ENCODE data around the gene KRTAP5-5. TPM values are rescaled to one million over a fixed set of nuclear protein-coding genes. Genes with fewer than 3 reads are reported as not detected.
A peak's percentile ranks its signal among the peaks of the same experiment; 100 is the strongest.

The KRTAP5-5 gene
- total and polyA plus RNA-seq, 10 of the 15 experiments (the other 5 are each of a cell fraction or from before 2014, with no cell fraction given) = not detected

- Histone ChIP-seq H3K4me3 (no peak overlapping the region), H3K9ac (ENCODE audit: control insufficient read depth, insufficient read depth, low read length) (no peak overlapping the region), H3K36me3 (ENCODE audit: control insufficient read depth in 2 of 2, insufficient read depth in 2 of 2, low read length in 1 of 2) (no peaks in the 10 kb centered on the region), H3K9me3 (replicated peaks; ENCODE audit: control insufficient read depth, insufficient read depth, low read length) (no peaks in the 10 kb centered on the region), H4K20me1 (ENCODE audit: control insufficient read depth, insufficient read depth) (no peaks in the 10 kb centered on the region), H3K27ac (ENCODE audit: control insufficient read depth, insufficient read depth) (no peak overlapping the region), H3K79me2 (ENCODE audit: control insufficient read depth, insufficient read depth, low read length) (no peaks in the 10 kb centered on the region), H3K27me3 (replicated peaks in 1 of 2; ENCODE audit: control insufficient read depth in 2 of 2, insufficient read depth in 2 of 2, low read length in 1 of 2) (peaks cover 0 to 4% of the 10 kb centered on the region in 2 experiments; a peak in 3 of 4 replicates), H3K4me1 (ENCODE audit: control insufficient read depth, insufficient read depth, low read length) (no peaks in the 10 kb centered on the region), H3K4me2 (ENCODE audit: control insufficient read depth, insufficient read depth) (no peak overlapping the region), H2AFZ (ENCODE audit: control insufficient read depth, low read depth, low read length) (no peak overlapping the region)
- peak; percentile 97 for ATAC-seq
- no peak for TF ChIP-seq YBX1 (IDR thresholded peaks at IDR 0.05)
- TF ChIP-seq, protein P1, sequence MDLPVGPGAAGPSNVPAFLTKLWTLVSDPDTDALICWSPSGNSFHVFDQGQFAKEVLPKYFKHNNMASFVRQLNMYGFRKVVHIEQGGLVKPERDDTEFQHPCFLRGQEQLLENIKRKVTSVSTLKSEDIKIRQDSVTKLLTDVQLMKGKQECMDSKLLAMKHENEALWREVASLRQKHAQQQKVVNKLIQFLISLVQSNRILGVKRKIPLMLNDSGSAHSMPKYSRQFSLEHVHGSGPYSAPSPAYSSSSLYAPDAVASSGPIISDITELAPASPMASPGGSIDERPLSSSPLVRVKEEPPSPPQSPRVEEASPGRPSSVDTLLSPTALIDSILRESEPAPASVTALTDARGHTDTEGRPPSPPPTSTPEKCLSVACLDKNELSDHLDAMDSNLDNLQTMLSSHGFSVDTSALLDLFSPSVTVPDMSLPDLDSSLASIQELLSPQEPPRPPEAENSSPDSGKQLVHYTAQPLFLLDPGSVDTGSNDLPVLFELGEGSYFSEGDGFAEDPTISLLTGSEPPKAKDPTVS (IDR thresholded peaks at IDR 0.05; ENCODE audit: low read depth, low read length) = no peak
- peak; percentile 62; the same call in 1 of the 2 replicates for TF ChIP-seq SMC3 (IDR thresholded peaks at IDR 0.05; ENCODE audit: borderline replicate concordance, low read length)
- no peak for TF ChIP-seq RCOR1 (conservative IDR thresholded peaks at IDR 0.05; ENCODE audit: low read depth, low read length)
- TF ChIP-seq YY1 (IDR thresholded peaks at IDR 0.05; ENCODE audit: low read depth, low read length) = 0 out of 2 replicates have a peak, but pooled peaks have one; percentile 30
- TF ChIP-seq, protein P2, sequence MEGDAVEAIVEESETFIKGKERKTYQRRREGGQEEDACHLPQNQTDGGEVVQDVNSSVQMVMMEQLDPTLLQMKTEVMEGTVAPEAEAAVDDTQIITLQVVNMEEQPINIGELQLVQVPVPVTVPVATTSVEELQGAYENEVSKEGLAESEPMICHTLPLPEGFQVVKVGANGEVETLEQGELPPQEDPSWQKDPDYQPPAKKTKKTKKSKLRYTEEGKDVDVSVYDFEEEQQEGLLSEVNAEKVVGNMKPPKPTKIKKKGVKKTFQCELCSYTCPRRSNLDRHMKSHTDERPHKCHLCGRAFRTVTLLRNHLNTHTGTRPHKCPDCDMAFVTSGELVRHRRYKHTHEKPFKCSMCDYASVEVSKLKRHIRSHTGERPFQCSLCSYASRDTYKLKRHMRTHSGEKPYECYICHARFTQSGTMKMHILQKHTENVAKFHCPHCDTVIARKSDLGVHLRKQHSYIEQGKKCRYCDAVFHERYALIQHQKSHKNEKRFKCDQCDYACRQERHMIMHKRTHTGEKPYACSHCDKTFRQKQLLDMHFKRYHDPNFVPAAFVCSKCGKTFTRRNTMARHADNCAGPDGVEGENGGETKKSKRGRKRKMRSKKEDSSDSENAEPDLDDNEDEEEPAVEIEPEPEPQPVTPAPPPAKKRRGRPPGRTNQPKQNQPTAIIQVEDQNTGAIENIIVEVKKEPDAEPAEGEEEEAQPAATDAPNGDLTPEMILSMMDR (IDR thresholded peaks at IDR 0.05 in 2 of 3, conservative IDR thresholded peaks at IDR 0.05 in 1 of 3; ENCODE audit: control insufficient read depth in 2 of 3, extremely low read depth in 1 of 3, insufficient read depth in 1 of 3, low read depth in 3 of 3, low read length in 3 of 3) = peak; percentile 78 to 93 (median 83)
- TF ChIP-seq RAD21 (IDR thresholded peaks at IDR 0.05; ENCODE audit: insufficient read depth, low read depth, low read length) = peak; percentile 65
- in situ Hi-C loops (cut with MboI) = no loop called here
- DNase-seq (ENCODE audit: low read depth, low spot score) = no peak
- ChIA-PET CTCF (interaction anchor here (0.9 to 2.8 kb wide), 3 partner anchors 24 to 54 kb away, joined by 3 to 12 read pairs (median 6); no protein-coding TSS in a partner anchor), RAD21 (ENCODE audit: unreplicated experiment) (interaction anchor here (1.6 kb wide), 1 partner anchor 61 kb away, joined by 3 read pairs; no protein-coding TSS in a partner anchor), POLR2A (no interaction called here), SMC1A (ENCODE audit: uncharacterized antibody, unreplicated experiment) (interaction anchor here (1.4 kb wide), 1 partner anchor 34 kb away, joined by 3 read pairs; no protein-coding TSS in a partner anchor)
- BruUV-seq (replicated peaks) = no TSS peak
- 20% methylated on average over 34 of the region's 35 CpGs for WGBS (ENCODE audit: insufficient coverage, insufficient replicate concordance, low lambda C conversion rate, missing lambda C conversion rate)
- FAIRE-seq = peak; percentile 79
- intact Hi-C loops (cut with micrococcal nuclease; ENCODE audit: unreplicated experiment) = loop anchor here (1.0 kb wide), 1 partner anchor 33 kb away; no protein-coding TSS in a partner anchor
Observed at GRCh38 chr11:1628506-1629325, 859 bp upstream of the KRTAP5-5 start.
